NCI-H748 (cell line): ENCODE measurements around the gene C16orf92.
"Not testable (repeated sequence)": the region's sequence is repeated elsewhere in the genome, so short reads cannot be mapped to it uniquely, and the experiment has no call there.

Experiments used
- DNase-seq: peaks from one replicate; lab custom pipeline; 2025; ENCODE audit not compliant: unreplicated experiment; lab: John Stamatoyannopoulos, UW

C16orf92 gene

GRCh38 chr16:30004424-30004776 is 18.6 kb upstream of the C16orf92 start:
- DNase-seq, result peak; percentile 8

GRCh38 chr16:30004811-30005242 is 18.2 kb upstream of the C16orf92 start:
- peak; percentile 15 for DNase-seq

GRCh38 chr16:30005341-30006094 is 17.5 kb upstream of the C16orf92 start:
- DNase-seq, result peak; percentile 17

GRCh38 chr16:30006095-30006473 is 16.9 kb upstream of the C16orf92 start:
- DNase-seq, result no peak

- no peak for DNase-seq
These were observed 16.2 kb upstream of the C16orf92 start for GRCh38 chr16:30006659-30007377.

- no peak for DNase-seq
These were observed 15.6 kb upstream of the C16orf92 start for GRCh38 chr16:30007378-30007895.

- DNase-seq, result no peak
These were observed 13.7 kb upstream of the C16orf92 start for GRCh38 chr16:30009085-30009862.

- no peak for DNase-seq
These were observed 12.8 kb upstream of the C16orf92 start for GRCh38 chr16:30009990-30010843.

- peak; percentile 60 for DNase-seq
These were observed 11.9 kb upstream of the C16orf92 start, which contains the start of gene DOC2A for GRCh38 chr16:30010844-30011713. DOC2A (minus strand) TSS chr16:30011027; CDS start chr16:30010222, 805 bp downstream.

GRCh38 chr16:30011714-30012504 is 11.1 kb upstream of the C16orf92 start:
- no peak for DNase-seq

GRCh38 chr16:30012598-30012997 is 10.4 kb upstream of the C16orf92 start:
- DNase-seq, result not testable (repeated sequence)

- not testable (repeated sequence) for DNase-seq
These were observed 7.5 kb upstream of the C16orf92 start for GRCh38 chr16:30015450-30015849.

GRCh38 chr16:30016555-30017276 is 6.3 kb upstream of the C16orf92 start:
- no peak for DNase-seq

- no peak for DNase-seq
These were observed 5.7 kb upstream of the C16orf92 start for GRCh38 chr16:30017277-30017656.

- DNase-seq, result not testable (repeated sequence)
These were observed 5.1 kb upstream of the C16orf92 start for GRCh38 chr16:30017937-30018336.

- DNase-seq, result no peak
These were observed 4.3 kb upstream of the C16orf92 start for GRCh38 chr16:30018731-30019158.

GRCh38 chr16:30023586-30023985 is 588 bp downstream of the C16orf92 start:
- DNase-seq, result no peak

- DNase-seq, result no peak
These were observed 1.5 kb downstream of the C16orf92 start for GRCh38 chr16:30024451-30024850.
